Neural cell (in vitro differentiated cells): ENCODE results near the gene LINC01488. TPM values are rescaled to one million over a fixed set of nuclear protein-coding genes. Genes with fewer than 3 reads are reported as not detected.

Experiments used
- H2AFZ ChIP-seq: fragments of 200-600, 300-800 bp; sonication (generic), shearing (Covaris generic); 2 replicates; pipeline ENCODE4 v1.6.0; 2014; ENCODE audit warnings: low read depth, mild to moderate bottlenecking, antibody characterized with exemption, low read length, moderate library complexity
- H3F3A ChIP-seq: fragments of 200-600 bp; shearing (Covaris generic); 2 replicates; pipeline ENCODE4 v1.6.1; 2016; ENCODE audit warnings: mild to moderate bottlenecking, moderate library complexity, mixed read lengths, antibody characterized with exemption, low read length; ENCODE audit not compliant: insufficient read depth, poor library complexity, severe bottlenecking
- H3K27ac ChIP-seq: fragments of 200-600, 300-800 bp; sonication (generic), shearing (Covaris generic); 2 replicates; pipeline ENCODE4 v1.5.1; 2014; ENCODE audit warnings: mild to moderate bottlenecking, low read length, moderate library complexity
- H3K27me3 ChIP-seq: fragments of 300-800, 200-600 bp; sonication (generic), shearing (Covaris generic); 2 replicates; pipeline ENCODE4 v1.6.0; 2014; ENCODE audit warnings: mild to moderate bottlenecking, low read depth, low read length, moderate library complexity; ENCODE audit not compliant: insufficient read depth
- H3K36me3 ChIP-seq: fragments of 300-800, 200-600 bp; sonication (generic), shearing (Covaris generic); 2 replicates; pipeline ENCODE4 v1.5.1; 2014; ENCODE audit warnings: mild to moderate bottlenecking, antibody characterized with exemption, low read length, moderate library complexity; ENCODE audit not compliant: insufficient read depth
- H3K4me2 ChIP-seq: fragments of 300-800, 200-600 bp; sonication (generic), shearing (Covaris generic); 2 replicates; pipeline ENCODE4 v1.6.0; 2014; ENCODE audit warnings: mild to moderate bottlenecking, low read length
- H3K4me3 ChIP-seq: fragments of 300-800, 200-600 bp; sonication (generic), shearing (Covaris generic); 2 replicates; pipeline ENCODE4 v1.5.1; 2014; ENCODE audit warnings: mild to moderate bottlenecking, low read length, moderate library complexity
- H3K79me2 ChIP-seq: fragments of 200-600 bp; shearing (Covaris generic); replicated peaks from 2 replicates; pipeline ENCODE4 v1.6.0; 2014; ENCODE audit warnings: mild to moderate bottlenecking, low read length, moderate library complexity; ENCODE audit not compliant: insufficient read depth
- H3K9ac ChIP-seq: fragments of 300-800, 200-600 bp; sonication (generic), shearing (Covaris generic); 2 replicates; pipeline ENCODE4 v1.6.1; 2016; ENCODE audit warnings: mild to moderate bottlenecking, low read length, mixed read lengths
- H3K9me2 ChIP-seq: fragments of 200-600 bp; shearing (Covaris generic); 2 replicates; pipeline ENCODE4 v1.6.1; 2016; ENCODE audit warnings: mild to moderate bottlenecking, low read length, mixed read lengths; ENCODE audit not compliant: insufficient read depth
- H3K9me3 ChIP-seq: fragments of 200-600, 300-800 bp; sonication (generic), shearing (Covaris generic); 2 replicates; pipeline ENCODE4 v1.6.1; 2016; ENCODE audit warnings: mild to moderate bottlenecking, mixed run types, low read length, moderate library complexity, mixed read lengths
- H4K20me1 ChIP-seq: fragments of 200-600 bp; shearing (Covaris generic); 2 replicates; pipeline ENCODE4 v1.6.1; 2016; ENCODE audit warnings: mild to moderate bottlenecking, mixed run types; ENCODE audit not compliant: insufficient read depth
- CTCF ChIP-seq: fragments of 450-650 bp; IDR thresholded peaks from 2 replicates; pipeline ENCODE4 v1.5.1; 2014; ENCODE audit warnings: antibody characterized with exemption, mild to moderate bottlenecking, moderate library complexity; ENCODE audit not compliant: poor library complexity, severe bottlenecking
- EP300 ChIP-seq: fragments of 450-650 bp; conservative IDR thresholded peaks from 2 replicates; pipeline ENCODE4 v1.6.1; 2014; ENCODE audit warnings: antibody characterized with exemption, mild to moderate bottlenecking, moderate library complexity; ENCODE audit not compliant: poor library complexity, severe bottlenecking
- EZH2 ChIP-seq: fragments of 200-600, 300-800 bp; shearing (Covaris generic), sonication (generic); IDR thresholded peaks from 2 replicates; pipeline ENCODE4 v1.6.1; 2014; ENCODE audit warnings: antibody characterized with exemption, low read length, borderline replicate concordance, mild to moderate bottlenecking; ENCODE audit not compliant: insufficient read depth, poor library complexity, severe bottlenecking
- MXI1 ChIP-seq: fragments of 450-650 bp; conservative IDR thresholded peaks from 2 replicates; pipeline ENCODE4 v1.6.1; 2014; ENCODE audit warnings: antibody characterized with exemption, mild to moderate bottlenecking; ENCODE audit not compliant: poor library complexity, severe bottlenecking
- POLR2AphosphoS5 ChIP-seq: IDR thresholded peaks from 2 replicates; pipeline ENCODE4 v1.6.1; 2012
- RAD21 ChIP-seq: fragments of 450-650 bp; conservative IDR thresholded peaks from 2 replicates; pipeline ENCODE4 v1.6.1; 2014; ENCODE audit warnings: antibody characterized with exemption, mild to moderate bottlenecking, moderate library complexity
- REST ChIP-seq: IDR thresholded peaks from 2 replicates; pipeline ENCODE4 v1.6.1; 2012; ENCODE audit warnings: borderline replicate concordance
- SMC3 ChIP-seq: fragments of 450-650 bp; conservative IDR thresholded peaks from 2 replicates; pipeline ENCODE4 v1.6.1; 2014; ENCODE audit warnings: antibody characterized with exemption, mild to moderate bottlenecking, moderate library complexity; ENCODE audit not compliant: poor library complexity
- TAF1 ChIP-seq: IDR thresholded peaks from 2 replicates; pipeline ENCODE4 v1.6.1; 2012; ENCODE audit warnings: low read depth
- polyA plus RNA-seq: library from polyadenylated mRNA; depleted of rRNA; stranded (reverse); fragments of >200 nt; gene quantifications from 2 replicates; pipeline ENCODE4 v1.2.3, GENCODE V29; 2014

The LINC01488 gene
- polyA plus RNA-seq, 1 donor from 2014 or later = not detected

GRCh38 chr11:69490516-69490915, 9.1 kb downstream of the LINC01488 start:
- no peaks in the 10 kb centered on the region for H3K27me3 ChIP-seq
- no peak overlapping the region for H3K4me3 ChIP-seq
- no peaks in the 10 kb centered on the region for H3K9me2 ChIP-seq
- no peaks in the 10 kb centered on the region for H3F3A ChIP-seq
- no peak overlapping the region for H3K4me2 ChIP-seq
- no peak overlapping the region for H3K27ac ChIP-seq
- H3K79me2 ChIP-seq = no peaks in the 10 kb centered on the region
- H3K36me3 ChIP-seq = no peaks in the 10 kb centered on the region
- H3K9ac ChIP-seq = no peak overlapping the region
- no peaks in the 10 kb centered on the region for H4K20me1 ChIP-seq
- H2AFZ ChIP-seq = no peak overlapping the region
- H3K9me3 ChIP-seq = no peaks in the 10 kb centered on the region
- TF ChIP-seq TAF1 = no peak
- TF ChIP-seq SMC3 = no peak
- no peak for TF ChIP-seq MXI1
- TF ChIP-seq EZH2 = no peak
- TF ChIP-seq RAD21 = no peak
- no peak for TF ChIP-seq EP300
- TF ChIP-seq POLR2AphosphoS5 = no peak
- TF ChIP-seq CTCF = no peak
- TF ChIP-seq REST = no peak

GRCh38 chr11:69491071-69492031, 9.9 kb downstream of the LINC01488 start:
- Histone ChIP-seq H3K36me3 (no peaks in the 10 kb centered on the region), H3K9ac (no peak overlapping the region), H2AFZ (no peak overlapping the region), H3K9me2 (no peaks in the 10 kb centered on the region), H3K4me3 (no peak overlapping the region), H3F3A (no peaks in the 10 kb centered on the region), H3K27ac (no peak overlapping the region), H3K4me2 (no peak overlapping the region), H3K79me2 (no peaks in the 10 kb centered on the region), H4K20me1 (no peaks in the 10 kb centered on the region), H3K27me3 (no peaks in the 10 kb centered on the region), H3K9me3 (no peaks in the 10 kb centered on the region)
- TF ChIP-seq SMC3 (no peak), EP300 (no peak), MXI1 (no peak), POLR2AphosphoS5 (no peak), REST (no peak), TAF1 (no peak), CTCF (no peak), EZH2 (no peak), RAD21 (no peak)
